ENCODE data around the gene XIRP1.
A peak's percentile ranks its signal among the peaks of the same experiment; 100 is the strongest.

XIRP1 gene

DNA sequence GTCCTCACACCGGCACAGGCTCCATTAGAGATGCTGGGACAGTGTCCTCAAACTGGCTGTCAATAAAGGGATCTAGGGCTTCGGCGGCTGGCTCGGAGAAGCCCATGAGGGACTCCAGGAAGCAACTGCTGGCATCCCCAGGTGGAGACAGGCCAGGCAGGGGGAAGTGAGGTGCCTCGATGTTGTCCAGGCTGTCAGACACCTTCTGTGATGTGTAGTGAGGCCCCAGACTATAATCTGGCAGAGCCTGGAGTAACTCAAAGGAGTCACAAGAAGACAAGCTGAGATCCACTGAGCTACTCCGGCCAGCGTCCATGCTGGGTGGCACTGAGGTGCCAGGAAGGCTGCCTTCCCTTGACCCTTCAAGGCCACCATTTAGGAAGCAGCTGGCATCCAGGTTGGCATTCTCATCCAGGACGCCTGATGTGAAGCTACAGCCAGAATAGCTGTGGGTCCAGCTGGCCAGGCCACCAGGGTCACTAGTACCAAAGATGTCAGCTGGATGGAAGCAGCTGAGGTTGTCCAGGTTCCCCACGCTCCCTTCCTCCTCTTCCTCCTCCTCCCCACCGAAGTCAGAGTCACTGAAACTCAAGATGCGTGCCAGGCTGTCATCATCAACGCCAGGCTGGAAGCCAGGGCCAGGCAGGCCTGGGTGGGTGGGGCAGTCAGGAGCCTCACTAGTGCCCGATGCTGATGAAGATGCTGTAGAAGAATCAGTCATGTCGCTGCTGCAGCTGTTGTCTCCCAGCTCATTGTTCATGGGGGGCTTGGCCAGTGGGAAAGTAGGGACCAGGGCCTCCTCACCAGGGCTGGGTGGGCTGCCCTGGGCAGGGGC is 49.1 kb downstream of the XIRP1 start:
- no peak for DNase-seq

DNA sequence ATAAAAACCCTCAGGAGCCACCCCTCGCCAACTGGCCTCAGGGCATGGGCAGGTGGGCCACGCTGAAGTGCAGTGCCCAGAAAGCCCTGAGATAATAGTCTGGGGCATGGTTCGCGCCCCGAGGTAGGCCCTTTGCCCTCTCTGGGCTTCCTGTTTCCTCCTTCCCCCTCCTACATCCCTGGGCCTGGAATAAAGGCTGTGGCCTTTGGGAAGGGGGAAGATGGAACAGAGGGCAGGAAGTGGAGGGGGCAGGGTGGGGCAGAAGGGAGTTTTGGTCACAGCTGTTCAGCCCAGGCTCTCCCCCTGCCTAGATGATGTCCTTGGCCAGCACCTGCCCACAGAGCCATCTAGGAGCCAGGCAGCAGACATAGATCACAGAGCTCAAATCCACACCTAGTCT is 50.3 kb downstream of the XIRP1 start:
- no peak for DNase-seq

DNA sequence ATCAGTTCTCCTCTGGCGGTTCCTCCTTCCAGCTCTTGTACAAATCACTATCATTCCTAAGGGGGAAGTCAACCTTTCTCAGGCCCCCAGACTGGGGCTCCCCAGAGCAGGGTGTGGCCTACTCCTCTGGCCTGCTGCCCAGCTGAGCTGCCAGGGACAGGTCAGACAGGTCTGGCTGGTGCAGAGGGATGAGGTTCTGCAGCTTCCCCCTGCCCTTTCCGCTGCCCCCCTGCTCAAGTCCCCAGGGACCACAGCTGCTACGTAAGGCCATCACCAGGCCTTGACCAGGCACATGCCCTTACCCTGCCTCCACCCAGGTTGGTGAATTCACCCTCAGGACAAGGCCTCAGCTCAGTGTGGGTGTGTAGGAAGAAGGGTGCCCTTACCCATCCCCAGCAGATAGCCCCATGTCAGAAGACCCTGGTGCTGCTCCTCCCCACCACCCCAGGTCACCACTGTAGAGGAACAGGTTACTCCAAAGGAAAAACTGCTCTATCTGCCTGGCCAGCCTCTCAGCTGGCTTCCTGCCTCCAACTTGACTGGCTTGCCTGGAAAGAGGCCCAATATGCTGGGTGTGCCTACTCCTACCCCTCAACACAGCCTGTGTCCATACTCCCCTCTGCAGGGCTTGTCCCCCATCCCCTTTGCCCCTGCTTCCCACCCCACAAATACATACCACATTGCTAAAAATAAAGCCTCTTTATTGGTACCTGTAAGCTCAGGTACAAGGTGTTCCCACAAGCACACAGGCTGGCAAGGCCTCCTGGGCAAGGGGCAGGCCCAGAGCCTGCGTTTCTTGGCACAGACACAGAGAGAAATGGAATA is 51.0 kb downstream of the XIRP1 start:
- DNase-seq = peak in 1 of 2 experiments; percentile 8

DNA sequence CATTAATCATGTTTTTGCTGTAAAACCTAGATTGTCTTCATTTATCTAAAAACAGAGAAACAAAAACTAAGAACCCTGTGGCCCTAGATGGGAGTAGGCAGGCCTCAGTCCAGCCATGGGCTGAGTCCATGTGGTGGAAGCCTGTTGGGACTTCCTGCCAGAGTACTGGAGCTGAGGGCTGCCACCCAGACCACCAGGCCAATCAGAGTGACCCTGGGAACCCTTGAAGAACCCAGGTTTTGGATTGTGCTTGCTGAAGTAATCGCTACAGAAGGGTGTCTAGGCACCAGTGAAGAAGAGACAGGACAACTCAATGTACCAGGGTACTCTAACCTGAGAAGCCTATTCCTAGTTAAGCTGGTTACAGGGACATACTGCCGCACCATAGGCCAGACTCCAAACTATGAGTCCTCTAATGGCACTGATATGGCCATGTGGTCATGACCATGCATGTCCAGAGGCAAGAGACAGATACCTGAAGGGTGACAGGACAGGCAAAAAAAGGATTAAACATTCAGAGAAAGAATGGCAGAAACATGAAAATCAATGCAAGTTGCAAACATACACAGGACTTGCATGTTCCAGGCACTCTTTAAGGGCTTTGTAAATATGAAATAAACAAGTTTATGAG is 51.9 kb downstream of the XIRP1 start:
- DNase-seq = no peak

DNA sequence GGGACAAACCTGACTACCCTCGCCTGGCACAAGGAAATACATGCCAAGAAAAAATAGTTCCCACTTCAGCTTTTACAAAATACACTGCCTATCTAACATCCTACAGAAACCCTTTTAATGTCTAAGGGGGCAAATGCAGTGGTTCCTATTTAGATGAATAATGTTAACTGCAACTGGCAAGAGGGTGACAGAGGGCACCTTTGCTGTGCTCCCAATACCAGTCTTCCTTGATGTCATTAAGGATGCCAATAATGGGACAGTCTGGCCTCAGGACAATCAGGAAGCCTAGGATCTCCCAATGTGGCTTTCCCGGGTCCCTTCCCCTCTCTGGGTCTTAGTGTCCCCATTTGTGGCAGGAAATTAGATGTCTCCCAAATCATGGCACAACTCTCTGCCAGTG is 53.0 kb downstream of the XIRP1 start:
- no peak for DNase-seq

DNA sequence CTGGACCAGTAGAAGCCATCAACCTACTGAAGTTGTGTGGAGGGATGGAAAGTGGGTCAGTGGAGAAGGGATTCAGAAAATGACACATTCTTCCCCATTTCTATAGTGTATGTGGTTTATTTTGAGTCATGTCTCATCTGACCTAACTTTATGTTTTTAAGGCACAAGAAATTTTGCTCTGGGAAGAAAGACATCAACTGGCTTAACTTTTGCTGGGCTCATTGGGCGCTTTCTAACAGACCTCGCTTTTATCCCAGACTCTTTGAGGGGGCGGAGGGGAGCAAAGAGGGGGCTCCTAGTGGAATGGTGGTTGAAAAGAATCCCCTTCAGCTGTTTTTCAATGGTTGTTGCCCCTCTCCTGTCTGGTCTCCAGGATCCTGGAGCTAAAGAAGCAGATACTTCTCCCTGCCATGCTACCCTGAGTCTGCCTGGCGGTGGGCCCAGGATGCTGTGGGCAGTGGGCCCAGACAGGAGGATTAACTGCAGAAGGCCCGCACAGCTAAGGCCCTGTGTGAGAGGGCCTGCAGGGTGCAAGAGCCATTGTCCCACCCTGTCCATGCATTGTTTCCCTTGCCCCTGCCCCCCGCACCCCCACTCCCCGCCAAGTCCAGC is 53.5 kb downstream of the XIRP1 start:
- no peak for DNase-seq

DNA sequence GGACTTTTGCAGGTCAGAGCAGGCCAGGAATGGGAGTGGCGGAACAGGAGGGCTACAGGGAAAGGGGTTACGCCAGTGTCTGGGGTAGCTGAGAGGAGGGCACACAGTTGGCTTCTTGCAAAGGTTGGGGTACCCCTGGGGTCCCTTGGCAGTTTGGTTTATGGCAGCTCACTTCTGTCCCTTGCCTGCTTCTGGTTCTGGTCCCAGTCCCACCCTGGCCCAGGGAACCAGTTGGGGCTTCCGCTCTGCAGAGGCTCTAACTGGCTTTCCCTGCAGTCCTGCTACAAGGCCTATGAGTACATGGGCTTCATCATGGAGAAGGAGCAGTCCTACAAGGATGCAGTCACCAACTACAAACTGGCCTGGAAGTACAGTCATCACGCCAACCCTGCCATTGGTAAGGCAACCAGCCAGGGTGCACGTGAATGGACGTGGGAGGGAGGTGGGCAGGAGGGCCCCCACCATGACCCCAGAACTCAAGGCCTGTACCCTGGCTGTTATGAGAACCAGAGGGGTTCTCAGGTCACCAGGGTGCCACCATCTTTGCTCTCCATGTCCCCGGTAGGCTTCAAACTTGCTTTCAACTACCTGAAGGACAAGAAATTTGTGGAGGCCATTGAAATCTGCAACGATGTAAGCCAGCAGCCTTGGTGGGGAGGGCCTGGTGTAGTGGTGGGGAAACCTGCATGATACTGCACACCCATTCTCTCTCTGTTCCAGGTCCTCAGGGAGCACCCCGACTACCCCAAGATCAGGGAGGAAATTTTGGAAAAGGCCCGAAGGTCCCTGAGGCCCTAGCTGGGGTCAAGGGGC is 54.2 kb downstream of the XIRP1 start:
- DNase-seq = no peak

DNA sequence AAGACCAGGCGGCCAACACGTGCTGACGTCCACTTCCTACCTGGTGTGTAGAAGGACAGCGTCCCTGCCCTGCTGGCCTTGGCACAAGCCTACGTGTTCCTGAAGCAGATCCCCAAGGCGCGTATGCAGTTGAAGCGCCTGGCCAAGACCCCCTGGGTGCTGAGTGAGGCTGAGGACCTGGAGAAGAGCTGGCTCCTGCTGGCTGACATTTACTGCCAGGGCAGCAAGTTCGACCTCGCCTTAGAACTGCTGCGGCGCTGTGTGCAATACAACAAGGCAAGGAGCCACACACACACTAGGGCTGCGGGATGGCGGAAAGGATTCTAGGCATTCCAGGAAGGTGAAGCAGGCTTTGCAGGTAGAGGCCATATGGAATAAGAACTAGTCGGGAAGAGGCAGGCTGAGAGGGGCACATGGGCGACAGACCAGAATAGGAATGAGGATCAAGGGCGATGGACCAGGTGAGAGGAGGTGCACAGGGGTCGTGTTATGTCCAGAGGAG is 54.9 kb downstream of the XIRP1 start:
- DNase-seq = no peak

DNA sequence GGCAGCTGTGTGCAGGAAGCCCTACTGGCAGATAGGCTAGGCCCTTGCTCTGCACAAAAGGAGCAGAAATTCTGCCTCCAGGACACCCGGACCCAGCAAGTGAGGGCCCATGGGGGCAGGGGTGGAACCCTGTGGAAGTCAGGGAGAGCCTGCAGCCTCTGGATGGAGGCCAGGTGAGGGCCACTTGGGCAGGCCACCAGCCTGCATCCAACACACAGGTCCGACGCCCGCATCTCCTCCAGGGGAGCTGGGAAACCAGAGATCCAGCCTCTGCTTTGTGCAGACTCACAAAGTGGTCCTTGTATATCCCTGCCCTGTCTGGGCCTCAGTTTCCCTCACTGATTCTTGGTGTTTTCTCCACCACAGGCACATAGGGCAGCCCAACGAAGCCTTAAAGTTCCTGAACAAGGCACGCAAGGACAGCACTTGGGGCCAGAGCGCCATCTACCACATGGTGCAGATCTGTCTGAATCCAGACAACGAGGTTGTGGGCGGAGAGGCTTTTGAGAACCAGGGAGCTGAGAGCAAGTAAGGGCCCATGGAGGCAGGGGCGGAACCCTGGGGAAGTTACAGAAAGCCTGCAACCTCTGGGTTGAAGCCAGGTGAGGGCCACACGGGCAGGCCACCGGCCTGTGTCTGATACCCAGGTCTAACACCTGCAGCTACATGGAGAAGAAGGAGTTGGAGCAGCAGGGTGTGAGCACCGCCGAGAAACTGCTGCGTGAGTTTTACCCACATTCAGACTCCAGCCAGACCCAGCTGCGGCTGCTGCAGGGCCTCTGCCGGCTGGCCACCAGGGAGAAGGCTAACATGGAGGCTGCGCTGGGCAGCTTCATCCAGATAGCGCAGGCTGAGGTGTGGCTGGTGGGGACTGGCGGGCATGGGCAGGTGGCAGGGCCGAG is 55.6 kb downstream of the XIRP1 start:
- no peak for DNase-seq

DNA sequence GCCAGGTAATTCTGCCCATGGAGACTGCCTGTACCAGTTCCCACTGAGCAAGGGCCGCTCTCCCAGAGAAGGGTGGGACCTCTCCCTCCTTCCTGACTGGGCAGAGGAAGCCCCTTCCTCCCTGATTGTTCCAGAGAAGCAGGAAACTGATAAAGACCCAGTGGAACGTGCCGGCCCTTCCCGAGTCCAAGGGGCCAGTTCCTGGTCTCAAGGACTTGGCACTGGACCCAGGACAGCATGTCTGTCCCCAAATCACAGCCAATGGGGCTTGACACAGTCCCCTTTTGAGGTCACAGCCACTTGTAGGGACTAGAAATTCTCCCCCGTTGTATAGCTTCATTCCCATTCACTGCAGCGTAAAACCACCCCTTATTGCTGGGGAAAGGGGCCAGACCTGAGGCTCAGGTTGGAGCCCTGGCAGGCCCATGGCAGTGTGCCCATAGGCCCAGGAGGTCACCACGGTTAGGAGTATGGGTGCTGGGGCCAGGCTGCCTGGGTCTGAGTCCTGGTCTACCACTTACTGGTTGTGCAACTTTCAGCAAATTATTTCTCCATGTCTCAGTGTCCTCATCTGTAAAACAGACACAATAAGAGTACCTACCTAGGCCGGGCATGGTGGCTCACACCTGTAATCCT is 57.1 kb downstream of the XIRP1 start:
- no peak for DNase-seq

DNA sequence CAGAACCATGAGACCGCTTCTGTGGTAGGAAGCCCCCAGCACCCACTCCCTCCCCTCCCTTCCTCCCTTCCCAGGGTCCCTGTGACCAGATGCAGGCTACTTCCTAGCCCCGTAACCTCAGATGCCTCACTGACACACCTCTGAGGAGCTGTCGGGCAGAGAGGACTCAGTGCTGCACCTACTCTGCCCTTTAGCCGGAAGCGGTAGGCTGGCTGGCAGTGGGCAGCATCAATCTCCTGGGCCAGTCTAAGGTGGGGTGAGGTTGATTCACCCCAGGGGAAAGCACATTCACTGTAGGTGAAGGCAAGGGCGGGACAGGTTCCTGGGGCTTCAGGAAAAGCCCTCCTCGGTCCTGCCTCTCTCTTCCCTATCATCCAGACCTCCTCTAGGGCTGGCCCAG is 58.1 kb downstream of the XIRP1 start:
- DNase-seq = no peak

DNA sequence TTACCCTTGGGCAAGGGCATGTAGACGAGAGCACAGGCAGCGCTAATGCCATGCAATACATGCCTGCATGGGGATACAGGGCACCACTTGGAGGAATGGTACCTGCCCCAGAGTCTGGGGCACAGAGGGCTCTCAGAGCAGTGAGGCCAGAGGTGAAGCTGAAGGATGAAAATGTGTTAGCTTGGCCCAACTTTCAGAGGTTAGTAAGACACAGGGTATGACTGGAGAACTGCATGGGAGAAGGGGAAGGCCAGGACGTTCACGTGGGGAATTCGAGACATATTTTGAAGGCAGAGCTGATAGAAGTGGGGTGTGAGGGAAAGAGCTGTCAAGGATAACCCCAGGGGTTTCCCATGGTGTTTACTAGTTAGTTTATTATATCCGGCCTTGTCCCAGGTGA is 58.6 kb downstream of the XIRP1 start:
- DNase-seq = no peak
